Measurements from ENCODE around the gene SYCP2. TPM values are rescaled to one million over a fixed set of nuclear protein-coding genes. Genes with fewer than 3 reads are reported as not detected.
"Not testable (repeated sequence)": the region's sequence is repeated elsewhere in the genome, so short reads cannot be mapped to it uniquely, and the experiment has no call there.

SYCP2 gene
- total RNA-seq, 1 donor from 2014 or later, result 2.3 TPM

GRCh38 chr20:59863058-59863457, 70.4 kb downstream of the SYCP2 start:
- TF ChIP-seq CTCF (conservative IDR thresholded peaks at IDR 0.05), result no peak
- no peak for DNase-seq (ENCODE audit: low read depth, low spot score)
- Mint-ChIP-seq H3K9me3 (peaks cover 5% of the 10 kb centered on the region), H3K4me1 (no peaks in the 10 kb centered on the region), H3K4me3 (no peak overlapping the region), H3K27me3 (ENCODE audit: low read depth) (no peaks in the 10 kb centered on the region), H3K36me3 (ENCODE audit: low read depth) (peaks cover 8% of the 10 kb centered on the region), H3K27ac (ENCODE audit: unreplicated experiment) (no peak overlapping the region)

- Mint-ChIP-seq H3K9me3 (peaks cover 5% of the 10 kb centered on the region), H3K27ac (ENCODE audit: unreplicated experiment) (no peak overlapping the region), H3K36me3 (ENCODE audit: low read depth) (peaks cover 8% of the 10 kb centered on the region), H3K4me3 (no peak overlapping the region), H3K27me3 (ENCODE audit: low read depth) (no peaks in the 10 kb centered on the region), H3K4me1 (no peaks in the 10 kb centered on the region)
- no peak for DNase-seq (ENCODE audit: low read depth, low spot score)
- no peak for TF ChIP-seq CTCF (conservative IDR thresholded peaks at IDR 0.05)
Observed at GRCh38 chr20:59861401-59861800, 72.0 kb downstream of the SYCP2 start.

- peaks cover 20% of the 10 kb centered on the region for H3K36me3 Mint-ChIP-seq (ENCODE audit: low read depth)
- H3K4me3 Mint-ChIP-seq, result no peak overlapping the region
- H3K27me3 Mint-ChIP-seq (ENCODE audit: low read depth), result no peaks in the 10 kb centered on the region
- H3K27ac Mint-ChIP-seq (ENCODE audit: unreplicated experiment), result no peak overlapping the region
- no peak for TF ChIP-seq CTCF (conservative IDR thresholded peaks at IDR 0.05)
- no peaks in the 10 kb centered on the region for H3K4me1 Mint-ChIP-seq
- H3K9me3 Mint-ChIP-seq, result peaks cover 5% of the 10 kb centered on the region
- DNase-seq (ENCODE audit: low read depth, low spot score), result no peak
Observed at GRCh38 chr20:59858425-59858824, 75.0 kb downstream of the SYCP2 start.

GRCh38 chr20:59857966-59858365, 75.5 kb downstream of the SYCP2 start:
- Mint-ChIP-seq H3K36me3 (ENCODE audit: low read depth) (peaks cover 23% of the 10 kb centered on the region), H3K9me3 (peaks cover 5% of the 10 kb centered on the region), H3K27me3 (ENCODE audit: low read depth) (no peaks in the 10 kb centered on the region)

GRCh38 chr20:59856941-59857340, 76.5 kb downstream of the SYCP2 start:
- H3K36me3 Mint-ChIP-seq (ENCODE audit: low read depth), result peaks cover 23% of the 10 kb centered on the region
- not testable (repeated sequence) for H3K4me1 Mint-ChIP-seq

More at GRCh38 chr20:59857966-59858365, 75.5 kb downstream of the SYCP2 start:
- no peak for TF ChIP-seq CTCF (conservative IDR thresholded peaks at IDR 0.05)
- Mint-ChIP-seq H3K4me1 (no peaks in the 10 kb centered on the region), H3K4me3 (no peak overlapping the region), H3K27ac (ENCODE audit: unreplicated experiment) (no peak overlapping the region)
- DNase-seq (ENCODE audit: low read depth, low spot score), result no peak

GRCh38 chr20:59856526-59856925, 76.9 kb downstream of the SYCP2 start:
- not testable (repeated sequence) for H3K27me3 Mint-ChIP-seq (ENCODE audit: low read depth); H3K9me3 Mint-ChIP-seq; H3K4me3 Mint-ChIP-seq; H3K4me1 Mint-ChIP-seq; DNase-seq (ENCODE audit: low read depth, low spot score); H3K27ac Mint-ChIP-seq (ENCODE audit: unreplicated experiment)
- H3K36me3 Mint-ChIP-seq (ENCODE audit: low read depth), result peaks cover 23% of the 10 kb centered on the region

More at GRCh38 chr20:59856941-59857340, 76.5 kb downstream of the SYCP2 start:
- H3K27ac Mint-ChIP-seq (ENCODE audit: unreplicated experiment); H3K9me3 Mint-ChIP-seq; H3K27me3 Mint-ChIP-seq (ENCODE audit: low read depth); H3K4me3 Mint-ChIP-seq; DNase-seq (ENCODE audit: low read depth, low spot score): not testable (repeated sequence)
